SH-SY5Y (cell line): ENCODE measurements around the gene S1PR1.

Experiments
- GATA2 ChIP-seq: IDR thresholded peaks from 2 replicates; pipeline ENCODE4 v1.6.1; 2011; ENCODE audit warnings: mild to moderate bottlenecking, low read depth, low read length
- GATA3 ChIP-seq: IDR thresholded peaks from 2 replicates; pipeline ENCODE4 v1.6.1; 2011; ENCODE audit warnings: low read depth, mild to moderate bottlenecking, low read length, moderate library complexity

DNA sequence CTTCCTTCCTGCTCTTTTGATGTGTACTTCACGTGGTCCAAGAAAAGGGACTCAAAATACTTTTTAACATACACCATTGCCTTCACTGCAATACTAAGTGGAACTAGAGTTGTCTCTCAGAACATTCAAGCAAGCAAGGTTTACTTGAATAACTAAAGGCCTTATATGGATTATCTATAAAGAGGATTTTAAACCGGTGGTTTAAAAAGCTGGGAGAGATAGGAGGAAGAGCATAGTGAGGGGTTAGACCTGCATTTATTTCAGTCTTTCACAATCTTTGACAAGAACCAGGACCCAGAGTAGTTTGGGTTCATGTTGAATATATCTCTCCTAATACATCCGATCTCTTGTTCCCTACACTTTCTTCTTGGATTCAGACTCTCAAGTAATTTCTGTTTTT is 6.9 kb downstream of the S1PR1 start:
- TF ChIP-seq GATA3 (no peak), GATA2 (no peak)
